Trophoblast cell (in vitro differentiated cells and primary cell): Measurements from ENCODE around the gene ZC3H12C.

Experiments used
- DNase-seq, 2 donors: peaks; one replicate each; pipeline ENCODE4 v3.0.0-alpha.2; 2016
- H2AFZ ChIP-seq: 2 replicates; pipeline ENCODE4 v1.6.1; 2013; ENCODE audit warnings: low read length, moderate library complexity, mild to moderate bottlenecking; ENCODE audit not compliant: insufficient read depth, poor library complexity
- H2AK5ac ChIP-seq: 2 replicates; pipeline ENCODE4 v1.6.1; 2013; ENCODE audit warnings: mild to moderate bottlenecking, low read length
- H2BK120ac ChIP-seq: 2 replicates; pipeline ENCODE4 v1.6.1; 2013; ENCODE audit warnings: low read length, mild to moderate bottlenecking, moderate library complexity; ENCODE audit not compliant: insufficient read depth, poor library complexity
- H2BK12ac ChIP-seq: 2 replicates; pipeline ENCODE4 v1.6.1; 2013; ENCODE audit warnings: mild to moderate bottlenecking, low read length, moderate library complexity
- H2BK5ac ChIP-seq: 2 replicates; pipeline ENCODE4 v1.6.1; 2013; ENCODE audit warnings: low read length, low read depth, moderate library complexity, mild to moderate bottlenecking; ENCODE audit not compliant: poor library complexity
- H3K14ac ChIP-seq: 2 replicates; pipeline ENCODE4 v1.6.1; 2013; ENCODE audit warnings: mild to moderate bottlenecking, low read length
- H3K18ac ChIP-seq: 2 replicates; pipeline ENCODE4 v1.6.1; 2013; ENCODE audit warnings: mild to moderate bottlenecking, low read length
- H3K23ac ChIP-seq: 2 replicates; pipeline ENCODE4 v1.6.1; 2013; ENCODE audit warnings: low read length
- H3K27ac ChIP-seq: 2 replicates; pipeline ENCODE4 v1.5.1; 2013; ENCODE audit warnings: low read depth, mild to moderate bottlenecking, inconsistent platforms, low read length, moderate library complexity
- H3K27me3 ChIP-seq: 2 replicates; pipeline ENCODE4 v1.6.1; 2013; ENCODE audit warnings: inconsistent platforms, mild to moderate bottlenecking, low read length, moderate library complexity; ENCODE audit not compliant: insufficient read depth
- H3K36me3 ChIP-seq, 2 experiments: 1 replicate in 1 of 2; 2 replicates in 1 of 2; pipeline ENCODE4 v1.6.1; 2013; ENCODE audit warnings: low read length in 2 of 2, mild to moderate bottlenecking in 2 of 2, moderate library complexity in 1 of 2; ENCODE audit not compliant: insufficient read depth in 2 of 2, control insufficient read depth in 1 of 2
- H3K4ac ChIP-seq: 2 replicates; pipeline ENCODE4 v1.6.1; 2013; ENCODE audit warnings: low read depth, mild to moderate bottlenecking, low read length, moderate library complexity
- H3K4me1 ChIP-seq, 2 experiments: 1 replicate in 1 of 2; 2 replicates in 1 of 2; pipeline ENCODE4 v1.6.1; 2013; ENCODE audit warnings: low read length in 2 of 2, mild to moderate bottlenecking in 2 of 2, moderate library complexity in 1 of 2; ENCODE audit not compliant: insufficient read depth in 2 of 2, control insufficient read depth in 1 of 2
- H3K4me2 ChIP-seq: 2 replicates; pipeline ENCODE4 v1.6.1; 2013; ENCODE audit warnings: inconsistent platforms, mild to moderate bottlenecking, low read length, moderate library complexity
- H3K4me3 ChIP-seq: 2 replicates; pipeline ENCODE4 v1.5.1; 2013; ENCODE audit warnings: mild to moderate bottlenecking, low read depth, low read length, inconsistent platforms
- H3K79me1 ChIP-seq: one replicate; pipeline ENCODE4 v1.6.1; 2013; ENCODE audit warnings: low read length
- H3K79me2 ChIP-seq: 2 replicates; pipeline ENCODE4 v1.6.1; 2013; ENCODE audit warnings: low read length, mild to moderate bottlenecking; ENCODE audit not compliant: control insufficient read depth, insufficient read depth, poor library complexity
- H3K9ac ChIP-seq: 2 replicates; pipeline ENCODE4 v1.6.1; 2013; ENCODE audit warnings: mild to moderate bottlenecking, low read length
- H3K9me3 ChIP-seq: 2 replicates; pipeline ENCODE4 v1.6.1; 2013; ENCODE audit warnings: low read depth, mild to moderate bottlenecking, control low read depth, inconsistent platforms, low read length; ENCODE audit not compliant: insufficient read depth
- H4K12ac ChIP-seq: 2 replicates; pipeline ENCODE4 v1.6.1; 2013; ENCODE audit warnings: low read depth, mild to moderate bottlenecking, low read length, moderate library complexity
- H4K8ac ChIP-seq: 2 replicates; pipeline ENCODE4 v1.6.1; 2013; ENCODE audit warnings: low read depth, mild to moderate bottlenecking, low read length, moderate library complexity
- H4K91ac ChIP-seq: one replicate; pipeline ENCODE4 v1.6.1; 2013; ENCODE audit warnings: low read depth, mild to moderate bottlenecking, low read length, moderate library complexity
- WGBS: extraction: QIAGEN DNeasy Blood & Tissue Kit; methylation state at CpG from one replicate; pipeline ENCODE4 v1.1.7; 2013; ENCODE audit warnings: missing lambda C conversion rate; ENCODE audit not compliant: insufficient read length, insufficient coverage; ENCODE audit errors: extremely low coverage; 5-methylcytosine and 5-hydroxymethylcytosine counted together

The ZC3H12C gene

DNA sequence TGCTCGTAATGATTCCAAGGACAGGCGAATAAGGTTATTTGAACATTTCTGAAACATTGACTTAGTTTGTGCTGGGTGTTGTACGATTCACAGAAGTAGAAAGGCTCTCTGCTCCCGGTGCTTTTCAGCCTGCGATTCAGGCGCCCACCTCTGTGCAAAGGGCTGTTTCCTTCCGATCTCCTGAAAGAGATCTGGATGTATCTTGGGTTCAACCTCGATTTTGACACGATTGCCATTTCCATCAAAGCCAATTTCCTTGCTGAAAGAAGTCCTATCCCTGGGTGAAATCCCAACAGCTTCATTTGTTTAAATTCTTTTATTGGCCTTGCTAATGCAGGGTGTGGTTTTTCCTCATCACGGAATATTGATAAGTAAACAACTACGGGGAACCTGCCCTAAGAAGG lies 1.1 kb upstream of the ZC3H12C start:
- H2AFZ ChIP-seq: peak overlapping the region; percentile 61
- peak overlapping the region; percentile 59 for H2AK5ac ChIP-seq
- no peaks in the 10 kb centered on the region for H3K27me3 ChIP-seq
- peak overlapping the region; percentile 95 for H2BK120ac ChIP-seq
- H3K4me3 ChIP-seq: peak overlapping the region; percentile 82
- peaks cover 3 to 5% of the 10 kb centered on the region in 2 experiments for H3K4me1 ChIP-seq
- H3K18ac ChIP-seq: peak overlapping the region; percentile 99
- peak overlapping the region; percentile 80 for H4K8ac ChIP-seq
- no peaks in the 10 kb centered on the region for H3K9me3 ChIP-seq
- H3K4me2 ChIP-seq: peak overlapping the region; percentile 67
- H4K12ac ChIP-seq: peak overlapping the region; percentile 87
- H3K79me1 ChIP-seq: peaks cover 16% of the 10 kb centered on the region
- H2BK5ac ChIP-seq: peak overlapping the region; percentile 94
- no peak overlapping the region for H3K23ac ChIP-seq
- no CpG with 5 or more reads among the region's 11 CpGs for WGBS
- H2BK12ac ChIP-seq: peak overlapping the region; percentile 89
- H4K91ac ChIP-seq: peak overlapping the region; percentile 96
- no peaks in the 10 kb centered on the region for H3K36me3 ChIP-seq
- peak overlapping the region; percentile 93 for H3K14ac ChIP-seq
- H3K79me2 ChIP-seq: peaks cover 15% of the 10 kb centered on the region
- H3K4ac ChIP-seq: peak overlapping the region; percentile 96
- DNase-seq: no peak
- peak overlapping the region; percentile 12 for H3K9ac ChIP-seq
- peak overlapping the region; percentile 94 for H3K27ac ChIP-seq

DNA sequence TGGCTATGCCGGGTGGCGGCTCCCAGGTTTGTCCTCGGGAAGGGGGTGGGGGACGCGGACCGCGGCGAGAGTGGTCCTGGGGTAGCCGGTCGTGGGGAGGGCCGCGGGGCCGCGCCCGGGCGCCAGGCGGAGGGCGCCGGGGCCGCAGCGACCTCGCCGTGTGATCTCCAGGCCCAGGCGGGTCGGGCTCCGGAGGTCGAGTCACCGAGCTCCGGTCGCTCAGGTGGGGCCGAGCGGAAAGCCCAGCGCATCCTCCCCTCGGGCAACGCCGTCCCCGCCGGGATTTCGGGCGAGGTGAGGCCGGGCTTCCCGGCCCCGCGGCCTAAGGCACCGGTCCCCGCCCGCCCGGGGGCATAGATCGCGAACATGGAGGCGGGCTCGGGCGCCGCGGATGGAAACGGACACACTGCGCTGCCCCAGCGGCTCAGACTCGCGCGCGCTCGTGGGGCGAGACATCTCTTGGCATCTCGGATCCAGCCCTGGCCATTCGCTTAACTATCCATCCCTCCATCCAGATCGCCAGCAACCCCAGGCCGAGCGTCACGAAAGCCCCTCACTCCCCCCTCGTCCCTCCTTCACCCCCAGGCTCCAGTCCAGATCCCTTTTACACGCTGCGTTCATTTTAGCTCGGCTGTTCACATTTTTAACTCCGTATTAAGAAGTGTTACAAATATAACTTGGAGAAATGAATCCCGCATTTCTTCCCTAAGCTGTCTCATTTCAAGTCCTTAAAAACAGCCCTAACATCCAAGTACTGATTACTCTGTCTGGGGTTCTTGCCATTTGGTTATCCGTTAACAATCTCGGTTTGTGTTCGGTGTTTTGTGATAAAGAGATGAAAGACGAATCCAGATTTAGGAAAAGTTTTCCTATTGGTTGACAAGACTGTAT lies 460 bp downstream of the ZC3H12C start:
- Histone ChIP-seq H3K79me2 (peaks cover 15% of the 10 kb centered on the region), H3K27ac (peak overlapping the region; percentile 94), H2AK5ac (peak overlapping the region; percentile 79), H2BK120ac (peak overlapping the region; percentile 84), H2AFZ (peak overlapping the region; percentile 56), H2BK12ac (peak overlapping the region; percentile 46), H4K91ac (peak overlapping the region; percentile 96), H3K9ac (peak overlapping the region; percentile 79), H3K36me3 (no peaks in the 10 kb centered on the region), H3K14ac (peak overlapping the region; percentile 82), H2BK5ac (peak overlapping the region; percentile 94), H3K18ac (peak overlapping the region; percentile 26), H3K4ac (peak overlapping the region; percentile 98), H3K4me3 (peak overlapping the region; percentile 82), H4K12ac (peak overlapping the region; percentile 13), H3K79me1 (peaks cover 16% of the 10 kb centered on the region), H4K8ac (peak overlapping the region; percentile 81), H3K4me1 (peaks cover 3 to 4% of the 10 kb centered on the region in 2 experiments), H3K27me3 (no peaks in the 10 kb centered on the region), H3K9me3 (no peaks in the 10 kb centered on the region), H3K4me2 (peak overlapping the region; percentile 62), H3K23ac (no peak overlapping the region)
- no CpG with 5 or more reads among the region's 80 CpGs for WGBS
- peak; percentile 46 to 68 for DNase-seq

GRCh38 chr11:110094298-110095285 lies 1.4 kb downstream of the ZC3H12C start:
- no peak for DNase-seq
- Histone ChIP-seq H2AK5ac (no peak overlapping the region), H3K9me3 (no peaks in the 10 kb centered on the region), H3K36me3 (no peaks in the 10 kb centered on the region), H2BK5ac (no peak overlapping the region), H3K14ac (no peak overlapping the region), H3K27ac (no peak overlapping the region), H3K4me3 (no peak overlapping the region), H4K91ac (no peak overlapping the region), H3K23ac (no peak overlapping the region), H3K79me1 (peaks cover 16% of the 10 kb centered on the region), H3K27me3 (no peaks in the 10 kb centered on the region), H3K79me2 (peaks cover 15% of the 10 kb centered on the region), H3K4ac (no peak overlapping the region), H3K18ac (no peak overlapping the region), H4K12ac (no peak overlapping the region), H2BK120ac (no peak overlapping the region), H2BK12ac (no peak overlapping the region), H4K8ac (no peak overlapping the region), H3K9ac (no peak overlapping the region), H2AFZ (no peak overlapping the region), H3K4me2 (peak overlapping the region; percentile 62), H3K4me1 (peaks cover 3 to 4% of the 10 kb centered on the region in 2 experiments)
- no CpG with 5 or more reads among the region's 9 CpGs for WGBS

DNA sequence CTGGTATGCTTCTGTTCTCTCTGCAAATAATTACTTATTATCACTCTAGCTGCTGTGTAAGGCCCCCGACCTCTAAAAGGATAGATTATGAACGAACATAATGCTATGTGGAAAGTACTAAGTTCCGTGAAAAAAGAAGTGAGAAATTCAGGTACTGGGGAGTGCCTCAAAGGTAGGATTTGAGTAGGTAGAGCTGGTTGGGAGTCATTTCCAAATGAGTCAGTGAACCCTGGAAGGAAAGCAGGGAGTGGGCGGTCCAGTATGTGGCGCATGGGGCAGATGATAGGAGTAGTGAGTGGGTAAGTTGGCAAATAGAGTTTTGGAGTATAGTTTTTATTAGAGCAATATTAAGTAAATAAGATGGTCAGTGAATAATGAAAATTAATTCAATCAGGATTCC lies 2.4 kb downstream of the ZC3H12C start:
- H3K4ac ChIP-seq: peak overlapping the region; percentile 58
- H3K23ac ChIP-seq: no peak overlapping the region
- no peaks in the 10 kb centered on the region for H3K27me3 ChIP-seq
- H3K4me3 ChIP-seq: no peak overlapping the region
- no peak overlapping the region for H3K18ac ChIP-seq
- DNase-seq: no peak
- H3K4me1 ChIP-seq: peaks cover 3 to 4% of the 10 kb centered on the region in 2 experiments
- H3K14ac ChIP-seq: no peak overlapping the region
- no peak overlapping the region for H2AK5ac ChIP-seq
- H4K12ac ChIP-seq: no peak overlapping the region
- H4K91ac ChIP-seq: no peak overlapping the region
- H3K79me2 ChIP-seq: peaks cover 15% of the 10 kb centered on the region
- no peak overlapping the region for H2BK5ac ChIP-seq
- H3K27ac ChIP-seq: no peak overlapping the region
- no peak overlapping the region for H2BK120ac ChIP-seq
- H3K36me3 ChIP-seq: no peaks in the 10 kb centered on the region
- no peak overlapping the region for H4K8ac ChIP-seq
- no peak overlapping the region for H2BK12ac ChIP-seq
- peaks cover 16% of the 10 kb centered on the region for H3K79me1 ChIP-seq
- no peaks in the 10 kb centered on the region for H3K9me3 ChIP-seq
- no peak overlapping the region for H2AFZ ChIP-seq
- WGBS: 100% methylated on average over 1 of the region's 5 CpGs
- no peak overlapping the region for H3K4me2 ChIP-seq
- H3K9ac ChIP-seq: no peak overlapping the region
